Measurements from ENCODE around the gene RABEP2.

DNA sequence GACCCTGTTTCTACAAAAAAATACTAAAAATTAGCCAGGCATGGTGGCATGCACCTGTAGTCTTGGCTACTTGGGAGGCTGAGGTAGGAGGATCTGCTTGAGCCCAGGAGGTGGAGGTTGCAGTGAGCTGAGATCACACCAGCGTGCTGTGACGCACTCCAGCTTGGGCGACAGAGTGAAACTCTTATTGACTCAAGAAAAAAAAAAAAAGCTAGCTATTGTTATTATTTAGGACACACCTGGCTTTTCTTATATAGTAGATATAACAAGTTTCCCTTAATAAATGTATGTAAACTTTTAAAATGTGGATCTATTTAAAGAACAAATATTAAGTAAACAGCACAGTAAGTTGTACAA lies 1.8 kb downstream of the RABEP2 start:
- no peak for TF ChIP-seq CTCF (IDR thresholded peaks at IDR 0.05; ENCODE audit: low read depth, low read length, poor library complexity, severe bottlenecking)
- TF ChIP-seq EZH2phosphoT487 (IDR thresholded peaks at IDR 0.05; ENCODE audit: borderline replicate concordance, low read length) = no peak
